SU-DHL-6 (cell line): ENCODE measurements around the gene AP1S3.

Experiments used
- H2AFZ ChIP-seq: fragments of 200-600 bp; sonication (generic); 2 replicates; pipeline ENCODE4 v1.6.1; 2014; ENCODE audit warnings: low read depth, mild to moderate bottlenecking, moderate library complexity, mixed read lengths, antibody characterized with exemption, low read length; ENCODE audit not compliant: severe bottlenecking
- H3F3A ChIP-seq: fragments of 200-600 bp; shearing (Covaris generic); 2 replicates; pipeline ENCODE4 v1.6.0; 2016; ENCODE audit warnings: antibody characterized with exemption, mild to moderate bottlenecking; ENCODE audit not compliant: insufficient read depth
- H3K27ac ChIP-seq: fragments of 200-600 bp; sonication (generic); 2 replicates; pipeline ENCODE4 v1.5.1; 2016; ENCODE audit warnings: low read depth, mild to moderate bottlenecking, low read length, moderate library complexity, mixed read lengths
- H3K27me3 ChIP-seq: fragments of 200-600 bp; sonication (generic), shearing (Covaris generic); 2 replicates; pipeline ENCODE4 v1.6.0; 2014; ENCODE audit warnings: mild to moderate bottlenecking, low read length
- H3K36me3 ChIP-seq: fragments of 200-600 bp; sonication (generic); 2 replicates; pipeline ENCODE4 v1.6.1; 2014; ENCODE audit warnings: mild to moderate bottlenecking, low read length, mixed read lengths
- H3K4me2 ChIP-seq: fragments of 300-600, 200-600 bp; shearing (Covaris generic), sonication (generic); 2 replicates; pipeline ENCODE4 v1.6.0; 2014; ENCODE audit warnings: low read length, low read depth, mild to moderate bottlenecking; ENCODE audit not compliant: poor library complexity, severe bottlenecking
- H3K4me3 ChIP-seq: fragments of 200-600 bp; sonication (generic); 2 replicates; pipeline ENCODE4 v1.5.1; 2014; ENCODE audit warnings: antibody characterized with exemption, low read length, mild to moderate bottlenecking, mixed read lengths; ENCODE audit not compliant: insufficient read depth, poor library complexity, severe bottlenecking
- H3K79me2 ChIP-seq: fragments of 200-600 bp; sonication (generic); 2 replicates; pipeline ENCODE4 v1.6.1; 2014; ENCODE audit warnings: mild to moderate bottlenecking, low read length, moderate library complexity; ENCODE audit not compliant: insufficient read depth
- H3K9ac ChIP-seq: fragments of 200-600 bp; sonication (generic); 2 replicates; pipeline ENCODE4 v1.7.0; 2014; ENCODE audit warnings: mild to moderate bottlenecking, low read length
- H3K9me2 ChIP-seq: fragments of 200-600 bp; sonication (generic); replicated peaks from 2 replicates; pipeline ENCODE4 v1.6.1; 2014; ENCODE audit warnings: low read length; ENCODE audit not compliant: insufficient read depth
- H3K9me3 ChIP-seq: fragments of 200-600 bp; sonication (generic); 2 replicates; pipeline ENCODE4 v1.6.1; 2014; ENCODE audit warnings: low read length, mixed read lengths; ENCODE audit not compliant: insufficient read depth
- H4K20me1 ChIP-seq: fragments of 200-600 bp; sonication (generic); 2 replicates; pipeline ENCODE4 v1.6.1; 2014; ENCODE audit warnings: low read depth, mild to moderate bottlenecking, antibody characterized with exemption, low read length, moderate library complexity, mixed read lengths
- CTCF ChIP-seq: fragments of 200-600 bp; sonication (generic); IDR thresholded peaks from one replicate; pipeline ENCODE4 v1.5.1; 2017; ENCODE audit warnings: antibody characterized with exemption, mild to moderate bottlenecking, low read length, moderate library complexity; ENCODE audit not compliant: insufficient read depth, poor library complexity, severe bottlenecking
- EZH2phosphoT487 ChIP-seq: fragments of 200-600 bp; sonication (generic), shearing (Covaris generic); conservative IDR thresholded peaks from 2 replicates; pipeline ENCODE4 v1.6.1; 2018; ENCODE audit warnings: mild to moderate bottlenecking, antibody characterized with exemption, low read length, moderate library complexity, mixed read lengths

The AP1S3 gene

DNA sequence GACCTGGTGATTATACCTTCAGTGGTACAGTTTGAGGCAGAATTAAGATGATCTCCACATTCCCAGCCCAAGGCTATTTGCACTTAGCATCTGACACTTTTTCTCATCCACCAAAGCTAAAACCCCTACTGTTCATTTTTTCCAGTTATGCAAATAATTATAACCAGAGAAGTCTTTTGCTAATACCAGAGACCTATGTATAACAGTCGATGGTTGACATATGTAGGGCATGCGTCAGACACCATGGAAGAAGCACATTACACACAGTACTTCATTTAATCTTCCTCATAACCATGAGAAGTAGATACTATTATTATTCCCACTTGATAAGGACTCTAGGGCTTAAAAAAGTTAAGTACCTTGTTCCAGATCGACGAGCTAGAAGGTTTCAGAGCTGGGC, 36.5 kb downstream of the AP1S3 start:
- H2AFZ ChIP-seq: no peak overlapping the region
- no peaks in the 10 kb centered on the region for H3K27me3 ChIP-seq
- no peaks in the 10 kb centered on the region for H3K36me3 ChIP-seq
- no peak overlapping the region for H3K9ac ChIP-seq
- no peaks in the 10 kb centered on the region for H3K9me2 ChIP-seq
- H4K20me1 ChIP-seq: no peaks in the 10 kb centered on the region
- no peak overlapping the region for H3K4me3 ChIP-seq
- H3K27ac ChIP-seq: no peak overlapping the region
- H3K4me2 ChIP-seq: no peak overlapping the region
- TF ChIP-seq CTCF (no peak), EZH2phosphoT487 (no peak)
- no peaks in the 10 kb centered on the region for H3F3A ChIP-seq
- H3K9me3 ChIP-seq: no peaks in the 10 kb centered on the region
- no peaks in the 10 kb centered on the region for H3K79me2 ChIP-seq

- Histone ChIP-seq H3K36me3 (no peaks in the 10 kb centered on the region), H3K79me2 (no peaks in the 10 kb centered on the region), H3K27ac (no peak overlapping the region), H3K4me2 (no peak overlapping the region), H3F3A (no peaks in the 10 kb centered on the region), H3K9ac (no peak overlapping the region), H3K9me2 (no peaks in the 10 kb centered on the region), H3K4me3 (no peak overlapping the region), H3K9me3 (no peaks in the 10 kb centered on the region), H4K20me1 (no peaks in the 10 kb centered on the region), H2AFZ (no peak overlapping the region), H3K27me3 (no peaks in the 10 kb centered on the region)
- TF ChIP-seq EZH2phosphoT487 (no peak), CTCF (no peak)
These were observed 39.3 kb downstream of the AP1S3 start for GRCh38 chr2:223797811-223798721.

DNA sequence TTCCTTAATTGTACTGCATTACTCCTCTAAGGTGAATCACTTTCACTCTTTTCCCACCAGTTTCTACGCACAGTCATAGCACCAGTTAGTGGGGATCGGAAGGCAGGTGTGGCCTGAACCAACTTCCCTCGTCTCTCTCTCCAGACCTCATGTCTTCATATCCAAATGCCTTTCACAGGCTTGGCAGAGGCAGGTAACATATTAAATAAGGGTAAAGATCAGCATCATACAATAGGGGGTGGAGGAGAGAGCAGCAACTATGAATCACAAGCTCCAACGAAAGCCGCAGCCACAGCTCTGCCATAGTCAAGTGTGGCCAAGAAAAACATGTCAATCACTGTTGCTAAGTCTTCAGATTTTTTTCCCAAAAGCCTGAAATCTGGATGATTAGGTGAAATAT, 40.3 kb downstream of the AP1S3 start:
- Histone ChIP-seq H3F3A (no peaks in the 10 kb centered on the region), H3K36me3 (no peaks in the 10 kb centered on the region), H3K4me2 (no peak overlapping the region), H3K9me3 (no peaks in the 10 kb centered on the region), H3K27me3 (no peaks in the 10 kb centered on the region), H3K4me3 (no peak overlapping the region), H2AFZ (no peak overlapping the region), H3K27ac (no peak overlapping the region), H3K79me2 (no peaks in the 10 kb centered on the region), H3K9me2 (no peaks in the 10 kb centered on the region), H4K20me1 (no peaks in the 10 kb centered on the region), H3K9ac (no peak overlapping the region)
- TF ChIP-seq CTCF: no peak
- TF ChIP-seq EZH2phosphoT487: no peak
